PC-3 (cell line): ENCODE measurements around the gene FOSB. TPM values are rescaled to one million over a fixed set of nuclear protein-coding genes. Genes with fewer than 3 reads are reported as not detected.

Source experiments
- ATAC-seq: fragments of 200-7000 bp; cut with Tn5 transposase; 2 replicates; pipeline ENCODE4 v1.9.1; 2020; ENCODE audit warnings: mild to moderate bottlenecking, moderate library complexity
- BruUV-seq: library from RNA; stranded (reverse); fragments of 400-500 nt; replicated peaks from 2 replicates; lab custom pipeline; 2021; lab: Mats Ljungman, UMichigan
- CTCF ChIA-PET: fragments of 300-600 bp; sonication (Branson Sonifier 250); formaldehyde crosslinking; loops from one replicate; lab custom pipeline; 2022; ENCODE audit warnings: antibody characterized with exemption; lab: Charles Lee
- POLR2A ChIA-PET: fragments of 300-600 bp; sonication (Branson Sonifier 250); formaldehyde crosslinking; loops from one replicate; lab custom pipeline; 2022; ENCODE audit warnings: antibody characterized with exemption; ENCODE audit not compliant: unreplicated experiment; lab: Charles Lee
- DNase-seq: peaks from one replicate; pipeline ENCODE4 v3.0.0-alpha.2; 2015
- H2AFZ ChIP-seq: fragments of 300-600 bp; sonication (generic); 2 replicates; pipeline ENCODE4 v1.6.0; 2016; ENCODE audit warnings: antibody characterized with exemption, low read length
- H3F3A ChIP-seq: fragments of 300-600 bp; sonication (generic); one replicate; pipeline ENCODE4 v1.6.0; 2017; ENCODE audit warnings: antibody characterized with exemption, low read length, control low read depth, mild to moderate bottlenecking; ENCODE audit not compliant: unreplicated experiment
- H3K27ac ChIP-seq: fragments of 300-600 bp; sonication (generic); 2 replicates; pipeline ENCODE4 v1.5.1; 2016; ENCODE audit warnings: mild to moderate bottlenecking, low read length
- H3K27me3 ChIP-seq: fragments of 300-600 bp; sonication (generic); 2 replicates; pipeline ENCODE4 v1.6.1; 2016; ENCODE audit warnings: low read length, mixed read lengths
- H3K36me3 ChIP-seq: fragments of 300-600 bp; sonication (generic); 2 replicates; pipeline ENCODE4 v1.6.1; 2016; ENCODE audit warnings: low read depth, mixed run types, low read length, mixed read lengths
- H3K4me1 ChIP-seq: fragments of 300-600 bp; sonication (generic); 2 replicates; pipeline ENCODE4 v1.5.1; 2016; ENCODE audit warnings: low read length; ENCODE audit not compliant: insufficient read depth
- H3K4me2 ChIP-seq: fragments of 300-600 bp; sonication (generic); 2 replicates; pipeline ENCODE4 v1.6.0; 2016; ENCODE audit warnings: low read length
- H3K4me3 ChIP-seq: fragments of 300-600 bp; sonication (generic); 2 replicates; pipeline ENCODE4 v1.5.1; 2016; ENCODE audit warnings: mild to moderate bottlenecking, low read length, mixed read lengths
- H3K79me2 ChIP-seq: fragments of 300-600 bp; sonication (generic); 2 replicates; pipeline ENCODE4 v1.6.1; 2017; ENCODE audit warnings: low read length, mixed read lengths
- H3K9ac ChIP-seq: fragments of 300-600 bp; sonication (generic); 2 replicates; pipeline ENCODE4 v1.6.0; 2016; ENCODE audit warnings: mild to moderate bottlenecking, low read length
- H3K9me2 ChIP-seq: fragments of 300-600 bp; sonication (generic); replicated peaks from 2 replicates; pipeline ENCODE4 v1.6.1; 2016; ENCODE audit warnings: mixed run types, low read length, mixed read lengths
- H3K9me3 ChIP-seq: fragments of 300-600 bp; sonication (generic); 2 replicates; pipeline ENCODE4 v1.6.1; 2016; ENCODE audit warnings: low read length, mixed read lengths
- H4K20me1 ChIP-seq: fragments of 300-600 bp; sonication (generic); 2 replicates; pipeline ENCODE4 v1.6.1; 2016; ENCODE audit warnings: low read length, mixed read lengths
- EZH2 ChIP-seq: fragments of 300-600 bp; sonication (generic); IDR thresholded peaks from one replicate; pipeline ENCODE4 v1.6.1; 2017; ENCODE audit warnings: antibody characterized with exemption, mild to moderate bottlenecking, low read length; ENCODE audit not compliant: unreplicated experiment
- EZH2phosphoT487 ChIP-seq: fragments of 300-600 bp; sonication (generic); IDR thresholded peaks from 2 replicates; pipeline ENCODE4 v1.6.1; 2018; ENCODE audit warnings: mild to moderate bottlenecking, antibody characterized with exemption, low read length, borderline replicate concordance
- intact Hi-C: fragments of 100-400 bp; cut with micrococcal nuclease; formaldehyde crosslinking; loops from 2 replicates; pipeline ENCODE4 v1.9.0; 2023
- total RNA-seq: library from RNA; depleted of rRNA; stranded (reverse); fragments of >200 nt; gene quantifications from 2 replicates; pipeline ENCODE4 v1.2.3, GENCODE V29; 2014
- TF ChIP-seq, protein P1 (sequence below): fragments of 300-600 bp; sonication (generic); conservative IDR thresholded peaks from 2 replicates; pipeline ENCODE4 v1.5.1; 2017; ENCODE audit warnings: antibody characterized with exemption, low read depth, mild to moderate bottlenecking, low read length

The FOSB gene
- total RNA-seq, 1 experiment from 2014 or later, result 35.8 TPM

DNA sequence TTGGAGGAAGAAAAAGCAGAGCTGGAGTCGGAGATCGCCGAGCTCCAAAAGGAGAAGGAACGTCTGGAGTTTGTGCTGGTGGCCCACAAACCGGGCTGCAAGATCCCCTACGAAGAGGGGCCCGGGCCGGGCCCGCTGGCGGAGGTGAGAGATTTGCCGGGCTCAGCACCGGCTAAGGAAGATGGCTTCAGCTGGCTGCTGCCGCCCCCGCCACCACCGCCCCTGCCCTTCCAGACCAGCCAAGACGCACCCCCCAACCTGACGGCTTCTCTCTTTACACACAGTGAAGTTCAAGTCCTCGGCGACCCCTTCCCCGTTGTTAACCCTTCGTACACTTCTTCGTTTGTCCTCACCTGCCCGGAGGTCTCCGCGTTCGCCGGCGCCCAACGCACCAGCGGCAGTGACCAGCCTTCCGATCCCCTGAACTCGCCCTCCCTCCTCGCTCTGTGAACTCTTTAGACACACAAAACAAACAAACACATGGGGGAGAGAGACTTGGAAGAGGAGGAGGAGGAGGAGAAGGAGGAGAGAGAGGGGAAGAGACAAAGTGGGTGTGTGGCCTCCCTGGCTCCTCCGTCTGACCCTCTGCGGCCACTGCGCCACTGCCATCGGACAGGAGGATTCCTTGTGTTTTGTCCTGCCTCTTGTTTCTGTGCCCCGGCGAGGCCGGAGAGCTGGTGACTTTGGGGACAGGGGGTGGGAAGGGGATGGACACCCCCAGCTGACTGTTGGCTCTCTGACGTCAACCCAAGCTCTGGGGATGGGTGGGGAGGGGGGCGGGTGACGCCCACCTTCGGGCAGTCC lies 5.0 kb downstream of the FOSB start:
- ChIA-PET CTCF (no interaction called here), POLR2A (interaction anchor here (0.7 kb wide), 1 partner anchor 21 kb away, joined by 4 read pairs; no protein-coding TSS in a partner anchor)
- H3K4me1 ChIP-seq, result peaks cover 11% of the 10 kb centered on the region
- H3K79me2 ChIP-seq, result peaks cover 16% of the 10 kb centered on the region
- H4K20me1 ChIP-seq, result peaks cover 33% of the 10 kb centered on the region
- H2AFZ ChIP-seq, result no peak overlapping the region
- ATAC-seq (no peak), DNase-seq (no peak)
- no peaks in the 10 kb centered on the region for H3K36me3 ChIP-seq
- H3K27ac ChIP-seq, result no peak overlapping the region
- H3K4me2 ChIP-seq, result no peak overlapping the region
- intact Hi-C loops, result no loop called here
- TF ChIP-seq, protein P1, sequence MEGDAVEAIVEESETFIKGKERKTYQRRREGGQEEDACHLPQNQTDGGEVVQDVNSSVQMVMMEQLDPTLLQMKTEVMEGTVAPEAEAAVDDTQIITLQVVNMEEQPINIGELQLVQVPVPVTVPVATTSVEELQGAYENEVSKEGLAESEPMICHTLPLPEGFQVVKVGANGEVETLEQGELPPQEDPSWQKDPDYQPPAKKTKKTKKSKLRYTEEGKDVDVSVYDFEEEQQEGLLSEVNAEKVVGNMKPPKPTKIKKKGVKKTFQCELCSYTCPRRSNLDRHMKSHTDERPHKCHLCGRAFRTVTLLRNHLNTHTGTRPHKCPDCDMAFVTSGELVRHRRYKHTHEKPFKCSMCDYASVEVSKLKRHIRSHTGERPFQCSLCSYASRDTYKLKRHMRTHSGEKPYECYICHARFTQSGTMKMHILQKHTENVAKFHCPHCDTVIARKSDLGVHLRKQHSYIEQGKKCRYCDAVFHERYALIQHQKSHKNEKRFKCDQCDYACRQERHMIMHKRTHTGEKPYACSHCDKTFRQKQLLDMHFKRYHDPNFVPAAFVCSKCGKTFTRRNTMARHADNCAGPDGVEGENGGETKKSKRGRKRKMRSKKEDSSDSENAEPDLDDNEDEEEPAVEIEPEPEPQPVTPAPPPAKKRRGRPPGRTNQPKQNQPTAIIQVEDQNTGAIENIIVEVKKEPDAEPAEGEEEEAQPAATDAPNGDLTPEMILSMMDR, result no peak
- TF ChIP-seq EZH2phosphoT487 (no peak), EZH2 (no peak)
- no peak overlapping the region for H3K9ac ChIP-seq
- no peaks in the 10 kb centered on the region for H3K27me3 ChIP-seq
- H3K9me3 ChIP-seq, result no peaks in the 10 kb centered on the region
- no peaks in the 10 kb centered on the region for H3K9me2 ChIP-seq
- no peak overlapping the region for H3K4me3 ChIP-seq
- no peaks in the 10 kb centered on the region for H3F3A ChIP-seq
- no TSS peak for BruUV-seq

DNA sequence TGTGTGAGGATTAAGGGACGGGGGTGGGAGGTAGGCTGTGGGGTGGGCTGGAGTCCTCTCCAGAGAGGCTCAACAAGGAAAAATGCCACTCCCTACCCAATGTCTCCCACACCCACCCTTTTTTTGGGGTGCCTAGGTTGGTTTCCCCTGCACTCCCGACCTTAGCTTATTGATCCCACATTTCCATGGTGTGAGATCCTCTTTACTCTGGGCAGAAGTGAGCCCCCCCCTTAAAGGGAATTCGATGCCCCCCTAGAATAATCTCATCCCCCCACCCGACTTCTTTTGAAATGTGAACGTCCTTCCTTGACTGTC lies 5.5 kb downstream of the FOSB start:
- ChIA-PET CTCF (interaction anchor here (0.6 kb wide), 1 partner anchor 89 kb away, joined by 3 read pairs; no protein-coding TSS in a partner anchor), POLR2A (interaction anchor here (0.7 kb wide), 1 partner anchor 22 kb away, joined by 4 read pairs; no protein-coding TSS in a partner anchor)
- no peak overlapping the region for H3K27ac ChIP-seq
- no peaks in the 10 kb centered on the region for H3K9me2 ChIP-seq
- DNase-seq, result no peak
- H3K4me1 ChIP-seq, result peaks cover 11% of the 10 kb centered on the region
- BruUV-seq, result no TSS peak
- no peaks in the 10 kb centered on the region for H3K27me3 ChIP-seq
- no peak overlapping the region for H3K9ac ChIP-seq
- no peaks in the 10 kb centered on the region for H3K36me3 ChIP-seq
- ATAC-seq, result no peak
- H2AFZ ChIP-seq, result no peak overlapping the region
- H3K9me3 ChIP-seq, result no peaks in the 10 kb centered on the region
- TF ChIP-seq EZH2phosphoT487, result no peak
- TF ChIP-seq, protein P1, result no peak
- TF ChIP-seq EZH2, result no peak
- H3K4me3 ChIP-seq, result no peak overlapping the region
- H3K79me2 ChIP-seq, result peaks cover 12% of the 10 kb centered on the region
- no peaks in the 10 kb centered on the region for H3F3A ChIP-seq
- H4K20me1 ChIP-seq, result peaks cover 29% of the 10 kb centered on the region
- intact Hi-C loops, result no loop called here
- H3K4me2 ChIP-seq, result no peak overlapping the region
